Subcutaneous abdominal adipose tissue (tissue), 5 donors: ENCODE results near the gene TBC1D1.

ENCODE experiments used
- H3K27ac ChIP-seq: one replicate; pipeline ENCODE4 v1.7.0; 2013; ENCODE audit warnings: low read depth, mild to moderate bottlenecking, inconsistent platforms, low read length, moderate library complexity
- H3K27me3 ChIP-seq, 5 donors: one replicate each; pipeline ENCODE4 v1.7.0; 2013; ENCODE audit warnings: low read length in 5 of 5, inconsistent platforms in 1 of 5; ENCODE audit not compliant: control insufficient read depth in 5 of 5, insufficient read depth in 4 of 5
- H3K36me3 ChIP-seq, 5 donors: one replicate each; pipeline ENCODE4 v1.7.0; 2013; ENCODE audit warnings: low read length in 5 of 5; ENCODE audit not compliant: control insufficient read depth in 5 of 5, insufficient read depth in 5 of 5
- H3K4me1 ChIP-seq, 5 donors: one replicate each; pipeline ENCODE4 v1.7.0; 2013; ENCODE audit warnings: low read length in 5 of 5, mild to moderate bottlenecking in 3 of 5, moderate library complexity in 1 of 5; ENCODE audit not compliant: control insufficient read depth in 5 of 5, insufficient read depth in 5 of 5
- H3K4me3 ChIP-seq, 5 donors: one replicate each; pipeline ENCODE4 v1.7.0; 2013; ENCODE audit warnings: low read length in 5 of 5, low read depth in 1 of 5
- H3K9ac ChIP-seq, 5 donors: one replicate each; pipeline ENCODE4 v1.7.0; 2013; ENCODE audit warnings: low read length in 5 of 5, mild to moderate bottlenecking in 4 of 5, moderate library complexity in 3 of 5
- H3K9me3 ChIP-seq, 5 donors: one replicate each; pipeline ENCODE4 v1.7.0; 2013; ENCODE audit warnings: low read length in 5 of 5; ENCODE audit not compliant: control insufficient read depth in 5 of 5
- donor health status: healthy.
- donor health status: healthy.
- donor health status: healthy.
- donor health status: healthy.
- donor health status: healthy.

The TBC1D1 gene

DNA sequence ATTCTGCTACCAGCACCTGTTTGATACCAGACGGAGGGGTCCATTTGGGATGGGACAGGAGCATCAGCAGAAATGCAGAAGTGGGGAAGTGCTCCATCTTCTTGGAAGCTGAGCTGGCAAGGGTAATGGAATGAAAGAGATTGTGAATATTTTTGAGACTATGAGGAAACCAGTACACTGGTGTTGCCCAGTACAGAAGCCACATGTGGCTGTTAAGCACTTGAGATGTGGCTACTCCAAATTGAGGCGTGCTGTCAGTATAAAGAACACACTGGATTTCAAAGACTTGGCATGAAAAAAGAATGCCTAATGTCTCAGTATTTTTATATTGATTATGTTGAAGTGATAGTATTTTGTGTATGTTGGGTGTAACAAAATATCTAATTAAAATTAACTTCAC is 222.7 kb downstream of the TBC1D1 start:
- Histone ChIP-seq H3K4me3 (no peak overlapping the region), H3K9ac (no peak overlapping the region), H3K9me3 (no peaks in the 10 kb centered on the region), H3K4me1 (peaks cover 0 to 21% (median 9%) of the 10 kb centered on the region in 5 donors), H3K36me3 (peaks cover 0 to 39% (median 22%) of the 10 kb centered on the region in 5 donors), H3K27me3 (no peaks in the 10 kb centered on the region), H3K27ac (no peak overlapping the region)

DNA sequence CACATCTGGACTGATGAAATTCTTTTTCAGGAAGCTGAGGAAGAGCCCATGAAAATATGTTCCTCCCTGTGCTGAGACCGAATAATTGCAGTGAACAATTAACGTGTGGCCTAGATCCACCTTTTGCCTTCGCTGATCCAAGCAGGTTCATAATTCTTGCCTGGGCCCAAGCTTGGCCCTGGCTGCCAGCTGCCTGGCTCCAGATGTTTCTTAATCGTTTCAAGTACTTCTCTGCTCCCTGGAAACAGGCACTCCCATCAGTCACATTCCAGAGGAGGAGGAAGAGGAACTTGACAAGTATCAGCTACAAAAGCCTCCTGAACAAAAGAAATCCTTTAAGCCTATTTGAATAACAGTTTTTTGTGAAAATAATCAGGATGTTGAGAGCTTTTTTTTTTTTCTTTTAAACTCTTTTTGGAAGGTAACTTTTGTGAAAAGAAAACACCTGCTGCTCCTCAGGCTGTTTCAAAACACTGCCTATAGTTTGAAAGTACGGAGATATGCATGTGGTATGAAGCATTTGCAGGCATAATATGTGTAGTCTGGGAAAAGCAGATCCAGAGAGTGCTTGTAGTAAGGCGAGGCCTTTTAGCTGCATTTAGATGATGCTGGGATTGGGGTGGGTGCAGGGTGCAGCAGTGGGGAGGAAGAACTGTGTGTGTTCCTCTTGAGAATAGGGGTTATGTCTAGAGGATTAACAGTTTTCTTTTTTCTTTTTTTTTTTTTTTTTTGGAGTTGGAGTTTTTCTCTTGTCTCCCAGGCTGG is 223.7 kb downstream of the TBC1D1 start:
- H3K27ac ChIP-seq = no peak overlapping the region
- H3K27me3 ChIP-seq = no peaks in the 10 kb centered on the region
- no peaks in the 10 kb centered on the region for H3K9me3 ChIP-seq
- H3K36me3 ChIP-seq = peaks cover 0 to 33% (median 19%) of the 10 kb centered on the region in 5 donors
- no peak overlapping the region for H3K9ac ChIP-seq
- no peak overlapping the region for H3K4me3 ChIP-seq
- H3K4me1 ChIP-seq = peaks cover 0 to 21% (median 9%) of the 10 kb centered on the region in 5 donors

DNA sequence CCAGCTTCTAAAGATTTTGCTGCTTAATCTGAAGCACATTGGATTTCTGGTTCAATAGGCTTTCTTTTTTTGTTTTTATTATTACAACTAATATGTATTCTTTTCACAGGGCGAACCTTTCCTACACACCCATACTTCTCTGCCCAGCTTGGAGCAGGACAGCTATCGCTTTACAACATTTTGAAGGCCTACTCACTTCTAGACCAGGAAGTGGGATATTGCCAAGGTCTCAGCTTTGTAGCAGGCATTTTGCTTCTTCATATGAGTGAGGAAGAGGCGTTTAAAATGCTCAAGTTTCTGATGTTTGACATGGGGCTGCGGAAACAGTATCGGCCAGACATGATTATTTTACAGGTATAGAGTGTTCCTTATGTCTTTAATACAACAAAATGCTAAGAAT is 224.7 kb downstream of the TBC1D1 start:
- Histone ChIP-seq H3K4me3 (no peak overlapping the region), H3K4me1 (peaks cover 0 to 21% (median 9%) of the 10 kb centered on the region in 5 donors), H3K9ac (no peak overlapping the region), H3K27me3 (no peaks in the 10 kb centered on the region), H3K27ac (no peak overlapping the region), H3K9me3 (no peaks in the 10 kb centered on the region), H3K36me3 (peaks cover 0 to 34% (median 18%) of the 10 kb centered on the region in 5 donors)

DNA sequence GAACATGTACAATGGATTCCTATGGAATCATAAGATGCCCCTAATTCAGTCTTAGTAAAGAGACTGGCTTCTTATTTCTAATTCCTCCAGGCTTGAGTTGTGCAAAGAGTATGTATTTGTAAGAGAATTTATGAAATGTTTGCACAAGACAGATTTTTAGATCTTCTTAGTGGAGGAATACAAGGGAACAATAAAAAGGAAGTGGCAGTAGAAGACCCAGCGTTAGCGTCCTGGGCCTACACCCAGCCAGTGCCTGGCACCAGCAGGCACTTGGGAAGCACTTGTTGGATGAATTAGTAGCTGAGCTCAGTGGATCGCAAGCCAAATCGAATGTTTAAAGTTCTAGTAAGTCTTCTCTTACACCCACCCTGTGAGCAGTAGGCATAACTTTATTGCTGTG is 226.7 kb downstream of the TBC1D1 start:
- no peaks in the 10 kb centered on the region for H3K9me3 ChIP-seq
- H3K27me3 ChIP-seq = no peaks in the 10 kb centered on the region
- no peak overlapping the region for H3K27ac ChIP-seq
- H3K4me1 ChIP-seq = peaks cover 0 to 21% (median 9%) of the 10 kb centered on the region in 5 donors
- H3K9ac ChIP-seq = no peak overlapping the region
- peaks cover 0 to 43% (median 22%) of the 10 kb centered on the region in 5 donors for H3K36me3 ChIP-seq
- no peak overlapping the region for H3K4me3 ChIP-seq

DNA sequence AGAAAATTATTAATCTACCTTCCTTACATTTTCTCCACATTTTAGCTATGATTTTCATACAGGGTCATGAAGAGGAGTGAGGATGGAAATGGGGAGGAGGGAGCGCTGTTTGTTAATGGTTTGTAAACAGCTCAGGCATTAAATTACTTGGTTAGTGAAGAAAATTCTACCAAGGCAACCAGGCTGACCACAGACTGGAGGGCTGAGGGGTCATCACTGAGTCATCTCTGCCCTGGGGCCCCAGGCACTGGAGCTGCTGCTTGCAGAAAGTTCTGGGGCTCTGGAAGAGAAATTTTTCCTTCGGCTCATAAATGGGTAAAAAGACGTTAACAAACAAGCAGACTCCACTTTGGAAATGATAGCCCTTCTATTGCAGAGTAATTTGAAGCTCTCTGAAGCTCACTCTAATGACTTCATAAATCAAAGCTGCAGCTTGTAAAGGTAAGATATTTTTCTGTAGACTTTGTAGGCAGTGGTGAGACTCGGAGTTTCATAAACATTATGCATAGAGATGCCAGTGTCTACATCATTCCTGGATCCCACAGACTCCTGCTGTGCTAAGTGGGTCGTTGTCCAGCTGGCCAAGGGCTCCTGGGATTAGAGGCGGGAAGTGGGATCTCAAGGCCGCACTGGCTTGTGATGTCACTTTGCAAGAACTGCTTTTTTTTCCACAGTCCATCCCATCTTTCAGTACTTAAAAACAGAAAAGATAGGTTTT is 228.9 kb downstream of the TBC1D1 start:
- Histone ChIP-seq H3K27me3 (no peaks in the 10 kb centered on the region), H3K9me3 (no peaks in the 10 kb centered on the region), H3K4me3 (no peak overlapping the region), H3K9ac (no peak overlapping the region), H3K4me1 (peaks cover 0 to 6% (median under 1%) of the 10 kb centered on the region in 5 donors), H3K27ac (no peak overlapping the region), H3K36me3 (peaks cover 0 to 43% (median 23%) of the 10 kb centered on the region in 5 donors)

DNA sequence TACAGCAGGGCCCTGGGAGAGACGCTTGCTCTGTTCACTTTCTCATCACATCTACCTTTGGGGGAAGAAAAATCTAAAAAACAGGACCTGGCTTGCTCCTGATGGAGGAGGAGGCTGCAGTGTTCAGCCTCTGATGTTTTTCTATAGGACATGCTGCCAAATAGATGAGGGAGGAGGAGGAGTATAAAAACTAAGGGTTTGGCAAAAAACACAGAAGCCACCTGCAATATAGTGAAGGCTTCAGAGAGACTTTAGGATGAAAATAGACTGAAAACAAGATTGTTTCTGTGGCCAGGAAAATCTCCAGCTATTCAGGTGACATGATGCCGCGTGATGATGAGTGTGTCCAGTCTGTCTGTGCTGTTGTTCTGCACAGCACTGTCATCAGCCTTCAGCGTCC is 229.9 kb downstream of the TBC1D1 start:
- Histone ChIP-seq H3K27ac (no peak overlapping the region), H3K9ac (no peak overlapping the region), H3K27me3 (no peaks in the 10 kb centered on the region), H3K36me3 (peaks cover 0 to 47% (median 30%) of the 10 kb centered on the region in 5 donors), H3K9me3 (no peaks in the 10 kb centered on the region), H3K4me1 (peaks cover 0 to 3% (median 0%) of the 10 kb centered on the region in 5 donors), H3K4me3 (no peak overlapping the region)

DNA sequence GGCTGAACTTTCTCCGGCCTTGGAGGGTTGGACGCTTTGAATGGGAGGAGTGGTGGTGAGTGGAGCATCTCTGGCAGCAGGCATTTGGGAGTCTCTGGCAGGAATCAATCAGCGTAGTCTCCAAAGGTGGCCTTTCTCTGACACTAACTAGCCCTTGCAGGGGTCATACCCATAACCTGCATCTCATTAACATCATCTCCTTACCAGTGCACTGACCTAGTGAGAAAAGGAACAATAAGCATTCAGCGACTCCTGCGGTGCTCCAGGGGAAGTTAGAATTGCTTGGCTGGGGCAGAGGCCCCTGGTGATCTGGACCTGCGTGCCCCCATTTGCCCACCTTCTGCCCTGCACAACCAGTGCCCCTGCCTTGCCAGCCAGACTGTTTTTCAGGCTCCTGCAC is 231.2 kb downstream of the TBC1D1 start:
- no peak overlapping the region for H3K4me3 ChIP-seq
- H3K4me1 ChIP-seq = peaks cover 0 to 3% (median 0%) of the 10 kb centered on the region in 5 donors
- H3K9me3 ChIP-seq = no peaks in the 10 kb centered on the region
- no peak overlapping the region for H3K27ac ChIP-seq
- H3K9ac ChIP-seq = no peak overlapping the region
- no peaks in the 10 kb centered on the region for H3K27me3 ChIP-seq
- peaks cover 0 to 43% (median 30%) of the 10 kb centered on the region in 5 donors for H3K36me3 ChIP-seq

DNA sequence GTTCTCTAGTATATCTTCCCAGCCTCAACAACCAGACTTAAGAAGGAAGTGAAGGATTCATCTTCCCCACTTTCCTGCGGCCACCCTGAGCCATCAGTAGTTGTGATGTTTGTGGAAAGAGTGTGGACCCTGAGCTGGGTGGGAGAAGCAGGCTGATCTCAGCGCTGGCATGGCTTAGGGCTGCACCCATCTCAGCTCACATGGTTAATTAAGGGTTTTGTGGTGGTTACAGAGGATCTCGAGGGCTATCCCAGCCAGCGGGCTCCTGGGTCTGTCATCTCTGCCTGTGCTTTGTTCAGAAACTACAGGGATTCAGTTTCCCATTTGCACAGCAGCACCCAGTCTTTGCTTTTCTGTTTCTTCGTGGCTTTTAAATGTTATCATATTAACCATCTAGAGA is 232.7 kb downstream of the TBC1D1 start:
- peaks cover 0 to 3% (median 0%) of the 10 kb centered on the region in 5 donors for H3K4me1 ChIP-seq
- no peaks in the 10 kb centered on the region for H3K27me3 ChIP-seq
- no peak overlapping the region for H3K27ac ChIP-seq
- H3K9me3 ChIP-seq = no peaks in the 10 kb centered on the region
- H3K4me3 ChIP-seq = no peak overlapping the region
- peaks cover 0 to 36% (median 21%) of the 10 kb centered on the region in 5 donors for H3K36me3 ChIP-seq
- no peak overlapping the region for H3K9ac ChIP-seq

DNA sequence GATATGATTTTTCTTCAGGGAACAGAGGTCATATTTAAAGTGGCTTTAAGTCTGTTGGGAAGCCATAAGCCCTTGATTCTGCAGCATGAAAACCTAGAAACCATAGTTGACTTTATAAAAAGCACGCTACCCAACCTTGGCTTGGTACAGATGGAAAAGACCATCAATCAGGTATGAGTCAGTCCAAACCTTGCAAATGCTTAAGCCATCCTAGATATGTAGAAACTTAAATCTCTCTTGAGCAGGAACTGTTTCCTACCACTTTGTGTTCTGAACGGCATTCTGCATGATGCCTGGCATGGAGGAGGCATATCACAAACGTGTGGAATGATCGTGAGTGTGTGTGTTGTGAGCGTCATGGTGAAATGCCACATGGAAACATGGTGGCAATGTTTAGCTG is 234.1 kb downstream of the TBC1D1 start:
- Histone ChIP-seq H3K36me3 (peaks cover 0 to 33% (median 19%) of the 10 kb centered on the region in 5 donors), H3K27ac (no peak overlapping the region), H3K4me1 (peaks cover 0 to 10% (median 5%) of the 10 kb centered on the region in 5 donors)

DNA sequence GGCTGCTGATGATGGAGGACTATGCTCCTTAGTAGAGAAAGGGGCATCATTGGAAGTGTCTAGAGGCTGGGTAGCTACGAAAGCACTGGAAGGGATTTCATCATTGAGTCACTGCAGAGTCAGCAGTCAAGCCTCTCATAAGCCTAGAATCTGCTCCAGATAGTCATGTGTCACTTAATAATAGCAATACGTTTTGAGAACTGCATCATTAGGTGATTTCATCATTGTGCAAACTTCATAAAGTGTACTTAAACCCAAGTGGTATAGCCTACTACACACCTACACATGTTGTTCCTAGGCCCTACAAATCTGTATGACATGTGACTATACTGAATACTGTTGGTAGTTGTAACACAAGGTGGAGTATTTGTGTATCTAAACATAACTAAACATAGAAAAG is 234.9 kb downstream of the TBC1D1 start:
- no peak overlapping the region for H3K4me3 ChIP-seq
- no peaks in the 10 kb centered on the region for H3K9me3 ChIP-seq
- no peak overlapping the region for H3K27ac ChIP-seq
- no peak overlapping the region for H3K9ac ChIP-seq
- H3K36me3 ChIP-seq = peaks cover 0 to 24% (median 19%) of the 10 kb centered on the region in 5 donors
- H3K4me1 ChIP-seq = peaks cover 0 to 11% (median 5%) of the 10 kb centered on the region in 5 donors
- H3K27me3 ChIP-seq = no peaks in the 10 kb centered on the region

More for the DNA sequence above, 234.1 kb downstream of the TBC1D1 start:
- Histone ChIP-seq H3K4me3 (no peak overlapping the region), H3K27me3 (no peaks in the 10 kb centered on the region), H3K9me3 (no peaks in the 10 kb centered on the region), H3K9ac (no peak overlapping the region)
